ENCODE data around the gene KRTAP5-9. TPM values are rescaled to one million over a fixed set of nuclear protein-coding genes. Genes with fewer than 3 reads are reported as not detected.

The KRTAP5-9 gene
- total RNA-seq, 3 donors from 2014 or later: 0.60 to 1.4 TPM; not detected in 1

DNA sequence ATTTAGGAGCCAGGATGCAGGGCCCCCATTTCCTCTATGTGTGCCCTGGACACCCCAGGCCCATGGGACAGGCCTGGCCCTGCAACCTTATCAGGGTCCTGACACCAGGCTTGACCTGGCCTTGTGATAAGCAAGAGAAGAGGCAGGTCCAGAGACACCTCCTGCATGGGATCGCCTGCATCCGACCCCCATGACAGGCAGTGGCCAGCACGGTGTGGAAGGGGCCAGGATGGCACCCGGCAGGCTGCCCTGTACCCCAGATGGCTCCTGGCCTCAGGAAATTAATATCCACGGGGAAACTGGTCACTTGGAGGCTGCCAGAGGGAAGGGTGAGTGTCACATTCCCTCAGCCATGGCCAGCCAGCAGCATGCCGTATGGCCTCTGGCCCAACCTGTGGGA lies 6.8 kb downstream of the KRTAP5-9 start:
- Histone ChIP-seq H3K36me3 (ENCODE audit: low read depth) (no peaks in the 10 kb centered on the region), H3K4me3 (no peak overlapping the region), H3K4me1 (ENCODE audit: low read depth) (no peaks in the 10 kb centered on the region), H3K9me3 (no peaks in the 10 kb centered on the region)
- intact Hi-C loops (cut with DNase I, micrococcal nuclease): no loop called here
- DNase-seq (no peak), ATAC-seq (no peak)
- TF ChIP-seq, protein P1, sequence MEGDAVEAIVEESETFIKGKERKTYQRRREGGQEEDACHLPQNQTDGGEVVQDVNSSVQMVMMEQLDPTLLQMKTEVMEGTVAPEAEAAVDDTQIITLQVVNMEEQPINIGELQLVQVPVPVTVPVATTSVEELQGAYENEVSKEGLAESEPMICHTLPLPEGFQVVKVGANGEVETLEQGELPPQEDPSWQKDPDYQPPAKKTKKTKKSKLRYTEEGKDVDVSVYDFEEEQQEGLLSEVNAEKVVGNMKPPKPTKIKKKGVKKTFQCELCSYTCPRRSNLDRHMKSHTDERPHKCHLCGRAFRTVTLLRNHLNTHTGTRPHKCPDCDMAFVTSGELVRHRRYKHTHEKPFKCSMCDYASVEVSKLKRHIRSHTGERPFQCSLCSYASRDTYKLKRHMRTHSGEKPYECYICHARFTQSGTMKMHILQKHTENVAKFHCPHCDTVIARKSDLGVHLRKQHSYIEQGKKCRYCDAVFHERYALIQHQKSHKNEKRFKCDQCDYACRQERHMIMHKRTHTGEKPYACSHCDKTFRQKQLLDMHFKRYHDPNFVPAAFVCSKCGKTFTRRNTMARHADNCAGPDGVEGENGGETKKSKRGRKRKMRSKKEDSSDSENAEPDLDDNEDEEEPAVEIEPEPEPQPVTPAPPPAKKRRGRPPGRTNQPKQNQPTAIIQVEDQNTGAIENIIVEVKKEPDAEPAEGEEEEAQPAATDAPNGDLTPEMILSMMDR (IDR thresholded peaks at IDR 0.05): no peak

DNA sequence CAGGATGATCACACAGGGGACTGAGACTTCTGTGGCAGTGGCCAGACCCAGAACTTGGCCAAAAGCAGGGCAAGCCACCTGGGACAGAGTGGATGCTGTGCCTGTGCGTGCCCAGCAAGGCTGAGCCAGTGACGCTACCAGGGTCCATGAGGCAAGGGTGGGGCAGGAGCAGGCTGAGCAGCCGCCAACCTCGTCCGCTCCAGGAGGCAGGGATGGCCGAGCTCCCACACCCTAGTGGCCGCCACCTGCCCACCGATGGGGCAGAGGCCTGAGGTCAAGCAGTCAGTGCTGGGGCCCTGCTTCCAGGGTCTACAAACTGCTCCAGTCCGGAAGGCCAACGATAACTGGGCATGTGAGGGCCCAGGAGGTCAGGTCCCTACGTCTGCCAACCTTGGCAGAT lies 7.3 kb downstream of the KRTAP5-9 start:
- intact Hi-C loops (cut with DNase I, micrococcal nuclease): no loop called here
- no peaks in the 10 kb centered on the region for H3K36me3 ChIP-seq (ENCODE audit: low read depth)
- ATAC-seq (no peak), DNase-seq (no peak)
- no peak overlapping the region for H3K4me3 ChIP-seq
- TF ChIP-seq, protein P1 (IDR thresholded peaks at IDR 0.05): no peak
- no peaks in the 10 kb centered on the region for H3K9me3 ChIP-seq
- H3K4me1 ChIP-seq (ENCODE audit: low read depth): no peaks in the 10 kb centered on the region

DNA sequence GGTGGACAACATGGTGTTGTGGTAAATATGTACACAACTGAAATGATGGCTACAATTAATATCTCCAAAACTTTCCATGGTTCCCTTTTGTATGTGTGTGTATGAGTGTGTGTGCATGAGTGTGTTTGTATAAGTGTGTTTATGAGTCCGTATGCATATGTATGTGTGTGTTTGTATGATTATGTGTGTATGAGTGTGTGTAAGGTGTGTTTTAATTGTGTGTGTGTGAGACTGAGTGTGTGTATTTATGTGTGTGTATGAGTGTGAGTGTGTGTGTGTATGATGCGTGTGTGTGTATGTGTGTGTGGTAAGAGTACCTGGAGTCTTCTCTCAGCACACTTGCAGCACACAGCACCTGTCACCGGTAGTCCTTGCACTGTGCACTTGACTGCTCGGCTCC lies 7.8 kb downstream of the KRTAP5-9 start:
- TF ChIP-seq, protein P1 (IDR thresholded peaks at IDR 0.05): no peak
- Histone ChIP-seq H3K4me3 (no peak overlapping the region), H3K36me3 (ENCODE audit: low read depth) (no peaks in the 10 kb centered on the region), H3K9me3 (no peaks in the 10 kb centered on the region), H3K4me1 (ENCODE audit: low read depth) (no peaks in the 10 kb centered on the region)
- intact Hi-C loops (cut with DNase I, micrococcal nuclease): no loop called here
- ATAC-seq: no peak
- DNase-seq: no peak

DNA sequence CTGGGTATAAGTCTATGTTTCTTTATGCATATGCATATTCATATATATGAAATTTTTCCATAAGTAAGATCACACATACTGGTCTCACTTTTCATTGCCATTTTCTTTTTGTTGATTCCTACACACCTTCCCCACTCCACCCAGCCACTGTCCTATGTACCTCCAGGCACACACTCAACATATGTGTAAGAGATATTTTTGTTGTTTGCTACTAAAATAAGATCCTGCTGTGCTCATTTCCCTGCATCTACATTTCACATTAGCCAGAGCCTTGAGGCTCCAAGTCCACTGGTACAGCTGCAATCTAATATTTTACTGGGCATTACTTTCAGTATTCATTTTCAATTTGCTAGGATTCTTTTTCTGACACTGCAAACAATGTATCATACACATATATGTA lies 9.0 kb downstream of the KRTAP5-9 start:
- intact Hi-C loops (cut with DNase I, micrococcal nuclease): no loop called here
- Histone ChIP-seq H3K36me3 (ENCODE audit: low read depth) (no peaks in the 10 kb centered on the region), H3K4me3 (no peak overlapping the region)

DNA sequence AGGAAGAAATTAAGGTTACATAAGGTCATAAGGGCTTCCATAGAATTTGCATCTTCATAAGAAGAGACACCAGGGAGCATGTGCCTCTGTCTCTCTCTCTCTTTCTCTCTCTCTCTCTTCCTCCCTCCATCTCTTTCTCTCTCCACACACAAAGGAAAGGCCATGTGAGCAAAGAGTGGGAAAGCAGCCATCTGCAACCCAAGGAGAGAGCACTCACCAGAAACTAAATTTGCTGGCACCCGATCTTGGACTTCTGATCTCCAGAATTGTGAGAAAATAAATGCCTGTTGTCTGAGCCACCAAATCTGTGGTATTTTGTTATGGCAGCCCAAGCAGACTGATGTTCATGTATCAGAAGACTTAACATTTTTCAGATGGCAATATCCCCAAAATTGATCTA lies 10.8 kb downstream of the KRTAP5-9 start:
- intact Hi-C loops (cut with DNase I, micrococcal nuclease): no loop called here

More for the DNA sequence above, 9.0 kb downstream of the KRTAP5-9 start:
- ATAC-seq (no peak), DNase-seq (no peak)
- H3K9me3 ChIP-seq: no peaks in the 10 kb centered on the region
- H3K4me1 ChIP-seq (ENCODE audit: low read depth): no peaks in the 10 kb centered on the region
- TF ChIP-seq, protein P1 (IDR thresholded peaks at IDR 0.05): no peak

More for the DNA sequence above, 10.8 kb downstream of the KRTAP5-9 start:
- no peaks in the 10 kb centered on the region for H3K4me1 ChIP-seq (ENCODE audit: low read depth)
- no peaks in the 10 kb centered on the region for H3K36me3 ChIP-seq (ENCODE audit: low read depth)
- TF ChIP-seq, protein P1 (IDR thresholded peaks at IDR 0.05): no peak
- no peaks in the 10 kb centered on the region for H3K9me3 ChIP-seq
- H3K4me3 ChIP-seq: no peak overlapping the region
- ATAC-seq (no peak), DNase-seq (no peak)
